CD8-positive, alpha-beta memory T cell (primary cell): ENCODE data around the gene EXD2. TPM values are rescaled to one million over a fixed set of nuclear protein-coding genes. Genes with fewer than 3 reads are reported as not detected.
"Not testable (repeated sequence)": the region's sequence is repeated elsewhere in the genome, so short reads cannot be mapped to it uniquely, and the experiment has no call there.

Experiments
- CTCF ChIA-PET: fragments of 350-600 bp; sonication (Branson Sonifier 250); formaldehyde crosslinking; loops from one replicate; lab custom pipeline; 2021; ENCODE audit warnings: antibody characterized with exemption; lab: Charles Lee
- POLR2A ChIA-PET: fragments of 350-600 bp; sonication (Branson Sonifier 250); formaldehyde crosslinking; loops from one replicate; lab custom pipeline; 2021; ENCODE audit warnings: antibody characterized with exemption; lab: Charles Lee
- DNase-seq, 5 donors: peaks; one replicate each; pipeline versions ENCODE4 v3.0.0 to v3.0.0-alpha.2; 2020 to 2022; ENCODE audit warnings: mixed read lengths in 1 of 5
- H3K27ac ChIP-seq: one replicate; pipeline ENCODE4 v1.7.0; 2013; ENCODE audit warnings: low read depth, mild to moderate bottlenecking, low read length, moderate library complexity
- H3K27me3 ChIP-seq: 2 replicates; pipeline ENCODE4 v1.7.0; 2013; ENCODE audit warnings: low read length, mild to moderate bottlenecking; ENCODE audit not compliant: insufficient read depth, poor library complexity, severe bottlenecking
- H3K36me3 ChIP-seq: 2 replicates; pipeline ENCODE4 v1.7.0; 2013; ENCODE audit warnings: mild to moderate bottlenecking, low read length, moderate library complexity; ENCODE audit not compliant: insufficient read depth
- H3K4me1 ChIP-seq: 2 replicates; pipeline ENCODE4 v1.7.0; 2013; ENCODE audit warnings: mild to moderate bottlenecking, low read length, moderate library complexity; ENCODE audit not compliant: insufficient read depth
- H3K4me3 ChIP-seq: 2 replicates; pipeline ENCODE4 v1.7.0; 2013; ENCODE audit warnings: mild to moderate bottlenecking, low read length
- H3K9me3 ChIP-seq: 2 replicates; pipeline ENCODE4 v1.7.0; 2013; ENCODE audit warnings: mild to moderate bottlenecking, low read length
- H3K27ac Mint-ChIP-seq, 8 donors: one replicate each; pipeline ENCODE4 v1.8.0; 2020 to 2021; ENCODE audit warnings: mixed read lengths in 8 of 8, mild to moderate bottlenecking in 6 of 8, inconsistent platforms in 3 of 8, moderate library complexity in 3 of 8
- H3K27me3 Mint-ChIP-seq, 2 donors: one replicate each; pipeline ENCODE4 v1.8.0; 2020 to 2021; ENCODE audit warnings: mixed read lengths in 2 of 2, mild to moderate bottlenecking in 1 of 2, moderate library complexity in 1 of 2
- H3K36me3 Mint-ChIP-seq, 3 donors: one replicate each; pipeline ENCODE4 v1.8.0; 2020 to 2021; ENCODE audit warnings: mixed read lengths in 3 of 3, inconsistent platforms in 1 of 3, mild to moderate bottlenecking in 1 of 3
- H3K4me1 Mint-ChIP-seq, 3 donors: one replicate each; pipeline ENCODE4 v1.8.0; 2020 to 2021; ENCODE audit warnings: mixed read lengths in 3 of 3, inconsistent platforms in 1 of 3, mild to moderate bottlenecking in 1 of 3
- H3K4me3 Mint-ChIP-seq, 7 donors: one replicate each; pipeline ENCODE4 v1.8.0; 2020 to 2021; ENCODE audit warnings: mixed read lengths in 7 of 7, mild to moderate bottlenecking in 6 of 7, moderate library complexity in 4 of 7, inconsistent platforms in 2 of 7
- H3K9me3 Mint-ChIP-seq, 5 donors: one replicate each; pipeline ENCODE4 v1.8.0; 2020 to 2022; ENCODE audit warnings: mixed read lengths in 5 of 5, mild to moderate bottlenecking in 3 of 5, moderate library complexity in 2 of 5, inconsistent platforms in 1 of 5
- polyA plus RNA-seq: library from polyadenylated mRNA; unstranded; fragments of 300-500 nt; fragmentation: Illumina TruSeq; gene quantifications from one replicate; pipeline ENCODE4 v1.2.3, GENCODE V29; 2021
- total RNA-seq, 2 experiments: library from RNA; stranded (reverse); gene quantifications; one replicate each; pipeline ENCODE4 v1.2.3, GENCODE V29; 2021

The EXD2 gene
- total and polyA plus RNA-seq, 3 experiments from 2014 or later: 9.3 to 12.5 (median 11.6) TPM

- DNase-seq: no peak
- no peak overlapping the region for H3K27ac ChIP-seq
- POLR2A ChIA-PET: no interaction called here
- no peaks in the 10 kb centered on the region for H3K36me3 ChIP-seq
- H3K27ac Mint-ChIP-seq: no peak overlapping the region
- H3K27me3 ChIP-seq: no peaks in the 10 kb centered on the region
- no peaks in the 10 kb centered on the region for H3K36me3 Mint-ChIP-seq
- H3K4me3 ChIP-seq: no peak overlapping the region
- no peaks in the 10 kb centered on the region for H3K4me1 ChIP-seq
- H3K9me3 Mint-ChIP-seq: no peaks in the 10 kb centered on the region
- H3K4me3 Mint-ChIP-seq: no peak overlapping the region
- CTCF ChIA-PET: no interaction called here
- no peaks in the 10 kb centered on the region for H3K4me1 Mint-ChIP-seq
- H3K9me3 ChIP-seq: no peaks in the 10 kb centered on the region
- H3K27me3 Mint-ChIP-seq: peaks cover 13 to 21% of the 10 kb centered on the region in 2 donors
Observed at GRCh38 chr14:69285661-69286255, 94.5 kb downstream of the EXD2 start.

GRCh38 chr14:69287098-69288010 is 96.1 kb downstream of the EXD2 start:
- DNase-seq: no peak
- Mint-ChIP-seq H3K4me3 (no peak overlapping the region), H3K4me1 (no peaks in the 10 kb centered on the region), H3K36me3 (no peaks in the 10 kb centered on the region), H3K9me3 (no peaks in the 10 kb centered on the region), H3K27ac (no peak overlapping the region), H3K27me3 (peaks cover 9 to 18% of the 10 kb centered on the region in 2 donors)
- POLR2A ChIA-PET: no interaction called here
- H3K36me3 ChIP-seq: no peaks in the 10 kb centered on the region
- H3K9me3 ChIP-seq: no peaks in the 10 kb centered on the region
- H3K27me3 ChIP-seq: no peaks in the 10 kb centered on the region
- no peaks in the 10 kb centered on the region for H3K4me1 ChIP-seq
- H3K4me3 ChIP-seq: no peak overlapping the region
- CTCF ChIA-PET: no interaction called here
- H3K27ac ChIP-seq: no peak overlapping the region

- ChIA-PET CTCF (no interaction called here), POLR2A (no interaction called here)
- no peak overlapping the region for H3K4me3 Mint-ChIP-seq
- no peaks in the 10 kb centered on the region for H3K4me1 Mint-ChIP-seq
- H3K36me3 ChIP-seq: no peaks in the 10 kb centered on the region
- H3K4me1 ChIP-seq: no peaks in the 10 kb centered on the region
- H3K9me3 Mint-ChIP-seq: no peaks in the 10 kb centered on the region
- no peak overlapping the region for H3K27ac ChIP-seq
- H3K27me3 Mint-ChIP-seq: peaks cover 8 to 22% of the 10 kb centered on the region in 2 donors
- no peaks in the 10 kb centered on the region for H3K36me3 Mint-ChIP-seq
- no peak for DNase-seq
- no peak overlapping the region for H3K4me3 ChIP-seq
- no peaks in the 10 kb centered on the region for H3K27me3 ChIP-seq
- no peak overlapping the region for H3K27ac Mint-ChIP-seq
- no peaks in the 10 kb centered on the region for H3K9me3 ChIP-seq
Observed at GRCh38 chr14:69288011-69288771, 96.9 kb downstream of the EXD2 start.

- no peaks in the 10 kb centered on the region for H3K9me3 Mint-ChIP-seq
- no peak overlapping the region for H3K4me3 Mint-ChIP-seq
- H3K4me3 ChIP-seq: no peak overlapping the region
- CTCF ChIA-PET: no interaction called here
- no peak overlapping the region for H3K27ac ChIP-seq
- H3K27me3 Mint-ChIP-seq: peaks cover 6 to 22% of the 10 kb centered on the region in 2 donors
- H3K9me3 ChIP-seq: no peaks in the 10 kb centered on the region
- H3K27me3 ChIP-seq: no peaks in the 10 kb centered on the region
- no peaks in the 10 kb centered on the region for H3K4me1 ChIP-seq
- no peaks in the 10 kb centered on the region for H3K36me3 ChIP-seq
- H3K4me1 Mint-ChIP-seq: no peaks in the 10 kb centered on the region
- POLR2A ChIA-PET: no interaction called here
- DNase-seq: no peak
- H3K36me3 Mint-ChIP-seq: no peaks in the 10 kb centered on the region
- H3K27ac Mint-ChIP-seq: peak overlapping the region in 1 of 8 donors; percentile 80
Observed at GRCh38 chr14:69288956-69289705, 97.8 kb downstream of the EXD2 start.

GRCh38 chr14:69289811-69290520 is 98.7 kb downstream of the EXD2 start:
- Mint-ChIP-seq H3K27me3 (peaks cover 10 to 19% of the 10 kb centered on the region in 2 donors), H3K9me3 (no peaks in the 10 kb centered on the region), H3K36me3 (no peaks in the 10 kb centered on the region), H3K27ac (no peak overlapping the region), H3K4me3 (no peak overlapping the region), H3K4me1 (no peaks in the 10 kb centered on the region)
- Histone ChIP-seq H3K4me1 (no peaks in the 10 kb centered on the region), H3K27me3 (no peaks in the 10 kb centered on the region), H3K4me3 (no peak overlapping the region), H3K36me3 (no peaks in the 10 kb centered on the region), H3K27ac (no peak overlapping the region), H3K9me3 (no peaks in the 10 kb centered on the region)
- no peak for DNase-seq
- ChIA-PET CTCF (no interaction called here), POLR2A (no interaction called here)

- CTCF ChIA-PET, H3K36me3 ChIP-seq, DNase-seq: not testable (repeated sequence)
Observed at GRCh38 chr14:69290881-69291280, 99.6 kb downstream of the EXD2 start.

GRCh38 chr14:69291396-69291795 is 100.1 kb downstream of the EXD2 start:
- Histone ChIP-seq H3K36me3 (no peaks in the 10 kb centered on the region), H3K27ac (no peak overlapping the region), H3K4me1 (no peaks in the 10 kb centered on the region), H3K4me3 (no peak overlapping the region), H3K27me3 (no peaks in the 10 kb centered on the region), H3K9me3 (no peaks in the 10 kb centered on the region)
- Mint-ChIP-seq H3K4me1 (no peaks in the 10 kb centered on the region), H3K27me3 (peaks cover 8 to 9% of the 10 kb centered on the region in 2 donors), H3K9me3 (no peaks in the 10 kb centered on the region), H3K36me3 (no peaks in the 10 kb centered on the region), H3K4me3 (no peak overlapping the region), H3K27ac (no peak overlapping the region)
- no peak for DNase-seq
- ChIA-PET POLR2A (no interaction called here), CTCF (no interaction called here)

More at GRCh38 chr14:69290881-69291280, 99.6 kb downstream of the EXD2 start:
- H3K27me3 Mint-ChIP-seq: peaks cover 10 to 11% of the 10 kb centered on the region in 2 donors
- H3K9me3 ChIP-seq, H3K27me3 ChIP-seq, H3K4me3 ChIP-seq, H3K27ac ChIP-seq, POLR2A ChIA-PET, H3K9me3 Mint-ChIP-seq, H3K4me3 Mint-ChIP-seq, H3K27ac Mint-ChIP-seq, H3K4me1 Mint-ChIP-seq, H3K4me1 ChIP-seq, H3K36me3 Mint-ChIP-seq: not testable (repeated sequence)
